GM19468 (cell line): ENCODE measurements around the gene ISLR.

Source experiments
- ATAC-seq: cut with Tn5 transposase; IDR thresholded peaks from one replicate; pipeline ENCODE4 v1.9.1; 2021; ENCODE audit warnings: mild to moderate bottlenecking, moderate library complexity, moderate number of reproducible peaks; ENCODE audit not compliant: unreplicated experiment; ENCODE audit errors: extremely low read depth

The ISLR gene, protein sequence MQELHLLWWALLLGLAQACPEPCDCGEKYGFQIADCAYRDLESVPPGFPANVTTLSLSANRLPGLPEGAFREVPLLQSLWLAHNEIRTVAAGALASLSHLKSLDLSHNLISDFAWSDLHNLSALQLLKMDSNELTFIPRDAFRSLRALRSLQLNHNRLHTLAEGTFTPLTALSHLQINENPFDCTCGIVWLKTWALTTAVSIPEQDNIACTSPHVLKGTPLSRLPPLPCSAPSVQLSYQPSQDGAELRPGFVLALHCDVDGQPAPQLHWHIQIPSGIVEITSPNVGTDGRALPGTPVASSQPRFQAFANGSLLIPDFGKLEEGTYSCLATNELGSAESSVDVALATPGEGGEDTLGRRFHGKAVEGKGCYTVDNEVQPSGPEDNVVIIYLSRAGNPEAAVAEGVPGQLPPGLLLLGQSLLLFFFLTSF

DNA sequence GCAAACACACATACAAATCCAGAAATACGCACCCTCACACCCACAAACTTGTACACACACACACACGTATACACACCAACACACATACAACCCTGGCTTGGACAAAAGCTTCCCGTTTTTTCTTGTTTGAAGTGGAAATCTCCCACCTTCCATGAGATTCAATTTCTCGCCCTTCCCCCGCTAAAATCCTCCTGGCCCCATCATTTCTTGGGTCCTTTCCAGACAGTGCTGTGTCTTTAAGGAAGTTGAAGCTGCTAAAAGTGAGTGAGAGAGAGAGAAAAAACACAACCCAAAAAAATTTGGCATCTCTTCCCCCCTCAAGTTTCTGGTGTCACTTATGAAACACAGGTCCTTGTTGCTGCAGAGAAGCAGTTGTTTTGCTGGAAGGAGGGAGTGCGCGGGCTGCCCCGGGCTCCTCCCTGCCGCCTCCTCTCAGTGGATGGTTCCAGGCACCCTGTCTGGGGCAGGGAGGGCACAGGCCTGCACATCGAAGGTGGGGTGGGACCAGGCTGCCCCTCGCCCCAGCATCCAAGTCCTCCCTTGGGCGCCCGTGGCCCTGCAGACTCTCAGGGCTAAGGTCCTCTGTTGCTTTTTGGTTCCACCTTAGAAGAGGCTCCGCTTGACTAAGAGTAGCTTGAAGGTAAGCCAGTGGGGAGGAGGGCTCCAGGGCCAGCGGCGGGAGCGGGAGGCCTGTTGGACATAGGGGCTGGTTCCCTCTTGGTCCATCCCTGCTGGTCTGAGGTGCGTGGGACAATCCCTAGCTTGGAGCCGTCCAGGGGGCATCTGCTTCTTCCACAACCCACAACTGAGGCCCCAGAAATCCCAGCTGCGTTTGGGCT lies at the start of gene ISLR:
TSS of gene ISLR (plus strand) at position 331 of the 839 bp plus-strand sequence. CDS start 1,149 bp downstream, outside the sequence.
- no peak for ATAC-seq

DNA sequence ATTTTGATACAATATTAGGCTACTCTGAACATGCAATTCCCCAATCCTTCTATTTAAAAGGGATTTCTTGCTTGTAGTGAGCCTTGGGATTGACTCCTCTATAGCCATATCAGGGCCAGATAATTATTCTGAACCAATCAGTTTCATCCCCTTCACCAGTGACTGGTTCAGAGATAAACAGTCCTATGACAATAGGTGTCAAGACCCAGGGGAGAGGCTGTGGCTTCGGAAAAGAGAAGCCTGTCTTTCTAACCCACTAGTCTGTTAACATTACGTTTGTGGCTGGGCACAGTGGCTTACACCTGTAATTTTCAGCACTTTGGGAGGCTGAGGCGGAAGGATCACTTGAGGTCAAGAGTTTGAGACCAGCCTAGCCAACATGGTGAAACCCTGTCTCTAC lies 49.3 kb upstream of the ISLR start:
- no peak for ATAC-seq

DNA sequence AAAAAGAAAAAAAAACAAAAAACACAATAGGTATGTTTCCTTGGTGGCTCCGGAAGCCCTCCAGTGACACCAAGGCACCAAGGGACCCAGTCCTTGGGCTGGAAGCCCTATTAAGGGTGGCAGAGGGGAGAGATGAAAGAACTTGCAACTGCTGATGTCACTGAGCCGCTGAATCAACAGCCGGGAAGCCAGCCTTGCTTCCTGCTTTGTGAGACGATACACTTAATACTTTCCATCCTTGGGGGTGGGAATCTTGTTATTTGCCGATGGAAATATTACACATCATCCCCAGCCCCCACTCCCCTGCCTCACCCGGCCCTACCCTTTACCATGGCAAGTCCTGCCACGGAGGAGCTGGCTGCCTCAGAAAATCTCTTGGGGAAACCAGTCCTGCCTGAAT lies 48.8 kb upstream of the ISLR start:
- no peak for ATAC-seq

DNA sequence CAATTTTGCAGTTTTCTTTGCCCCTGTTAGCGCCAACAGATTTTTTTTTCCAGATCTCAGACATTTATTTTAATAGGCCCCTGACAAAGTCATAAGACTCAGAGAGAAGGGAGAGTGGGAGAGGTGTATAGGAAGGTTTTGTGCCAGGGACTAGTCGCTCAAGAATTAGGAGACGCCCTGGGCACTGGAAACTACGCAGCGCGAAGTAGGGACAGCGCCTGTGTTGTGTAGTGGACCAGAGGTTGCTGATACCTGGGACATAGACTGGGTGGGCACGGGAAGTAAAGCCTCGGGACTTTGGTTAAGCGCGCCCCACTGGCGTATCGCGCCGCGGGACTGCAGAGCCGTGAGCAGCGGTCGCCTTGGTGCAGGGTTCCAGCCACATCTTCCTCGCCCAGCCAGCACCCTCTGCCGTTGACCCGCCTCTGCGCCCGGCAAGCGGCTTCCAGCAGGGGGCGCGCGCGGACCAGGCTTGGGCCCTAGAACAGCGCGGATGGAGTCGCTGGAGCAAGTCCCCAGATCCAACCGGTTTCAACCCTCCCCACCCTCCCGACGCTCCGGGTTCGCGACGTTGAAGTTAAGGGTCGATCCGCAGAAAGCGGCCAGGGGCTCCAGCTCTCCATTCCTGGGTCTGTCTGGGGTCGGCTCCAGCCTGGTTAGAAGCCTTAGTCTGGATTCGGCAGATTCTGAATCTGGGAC lies 46.1 kb upstream of the ISLR start:
- ATAC-seq = no peak

DNA sequence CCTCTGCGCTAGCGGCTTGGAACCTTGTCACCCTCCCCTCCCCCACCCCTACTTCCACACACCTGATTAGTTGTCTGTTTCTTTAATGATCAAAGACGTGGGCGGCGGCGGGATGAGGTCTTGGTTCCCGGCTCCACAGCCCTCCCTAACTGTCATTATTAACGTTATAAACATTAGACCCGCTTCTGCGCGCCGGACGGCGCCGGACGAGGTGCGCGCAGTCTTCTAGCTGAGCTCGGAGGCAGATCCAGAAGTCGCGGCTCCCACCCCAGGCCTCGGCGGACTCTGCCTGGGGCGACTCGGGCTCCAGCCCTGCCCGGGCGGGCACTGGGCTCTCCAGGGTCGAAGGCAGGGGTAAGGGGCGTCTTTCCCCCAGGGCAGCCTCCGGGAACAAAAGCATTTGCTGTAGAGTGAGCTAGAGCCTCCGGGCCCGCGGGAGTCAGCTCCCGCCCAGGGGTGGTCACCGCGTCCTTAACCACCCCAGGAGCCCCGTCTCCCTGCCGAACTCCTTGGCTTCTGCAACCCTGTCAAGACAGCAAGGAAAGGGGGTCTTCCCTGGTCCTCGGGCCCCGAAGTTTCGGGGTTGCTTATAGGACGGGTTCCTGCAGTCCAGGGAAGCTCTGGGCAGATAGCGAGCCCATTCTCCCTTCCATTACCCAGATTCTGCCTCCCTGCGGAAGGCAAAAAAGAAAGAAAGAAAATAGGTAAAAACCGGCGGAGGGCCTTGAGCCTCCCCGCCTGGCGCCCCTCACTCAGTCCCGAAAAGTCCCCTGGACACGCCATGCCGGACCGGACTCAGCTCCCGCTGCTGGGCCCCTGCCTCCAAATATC lies 45.3 kb upstream of the ISLR start:
- ATAC-seq = no peak

DNA sequence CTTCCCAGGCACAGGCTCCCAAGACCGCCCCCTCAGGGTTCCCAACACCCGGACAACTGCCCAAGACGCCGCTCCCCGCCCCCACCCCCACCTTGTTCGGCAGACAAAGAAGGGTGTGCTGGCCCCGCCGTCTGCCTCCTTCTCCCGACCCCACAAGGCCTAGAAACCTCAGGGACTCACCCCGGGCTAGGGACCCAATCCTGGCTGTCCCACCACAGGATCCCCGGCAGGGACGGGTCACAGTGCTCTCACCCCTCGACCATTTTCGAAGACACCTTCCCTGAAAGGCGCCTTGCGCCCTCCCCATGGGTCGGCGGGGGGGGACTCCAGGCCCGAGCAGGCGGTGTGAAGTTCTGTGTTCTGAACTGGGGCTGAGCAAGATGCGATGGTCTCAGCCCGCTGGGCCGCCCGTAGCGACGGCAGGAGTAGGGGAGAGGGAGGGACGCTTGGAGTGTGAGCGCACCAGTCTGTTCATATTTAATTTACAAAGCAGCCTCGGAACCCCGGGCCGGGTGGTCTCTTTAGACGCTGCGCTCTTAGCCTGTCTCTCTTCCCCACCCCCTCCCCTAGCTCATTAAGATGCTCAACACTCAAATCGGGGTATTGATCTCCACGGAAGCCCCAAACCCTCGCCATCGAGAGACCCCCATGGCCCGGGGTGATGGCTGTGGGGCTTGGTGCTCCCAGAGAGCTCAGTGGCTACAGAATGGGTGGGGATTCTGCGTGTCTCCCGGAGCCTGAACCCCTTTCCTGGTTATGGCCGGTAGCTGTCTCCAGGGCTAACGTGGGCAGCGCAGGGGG lies 44.5 kb upstream of the ISLR start:
- no peak for ATAC-seq

DNA sequence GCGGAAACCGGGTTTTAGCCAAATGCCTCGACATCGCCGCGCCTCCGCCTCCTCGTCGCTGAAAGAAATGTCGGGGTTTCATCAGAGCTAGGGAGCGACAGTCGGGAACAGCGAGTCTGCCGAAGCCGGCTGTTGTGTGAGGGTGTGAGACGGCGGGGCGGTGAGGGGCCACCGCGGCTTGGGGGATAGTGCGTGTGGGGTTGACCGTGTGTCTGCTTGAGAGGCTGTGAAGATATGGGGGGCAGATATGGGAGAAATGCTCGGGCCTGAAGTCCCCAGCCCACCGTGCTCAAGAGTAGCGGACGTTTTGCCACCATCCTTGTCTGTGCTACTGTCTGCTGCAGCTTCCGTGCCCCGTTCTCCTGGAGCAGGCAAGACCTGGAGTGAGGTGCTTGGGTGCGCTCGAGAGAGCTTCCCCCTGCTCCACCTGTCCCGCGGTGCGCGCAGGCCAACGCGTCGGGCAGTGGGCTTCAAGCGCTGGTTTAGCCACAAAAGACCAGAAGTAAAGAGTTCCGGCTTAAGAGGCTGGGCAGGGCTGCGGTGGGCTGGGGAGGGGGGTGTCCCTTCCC lies 43.8 kb upstream of the ISLR start:
- ATAC-seq = no peak

DNA sequence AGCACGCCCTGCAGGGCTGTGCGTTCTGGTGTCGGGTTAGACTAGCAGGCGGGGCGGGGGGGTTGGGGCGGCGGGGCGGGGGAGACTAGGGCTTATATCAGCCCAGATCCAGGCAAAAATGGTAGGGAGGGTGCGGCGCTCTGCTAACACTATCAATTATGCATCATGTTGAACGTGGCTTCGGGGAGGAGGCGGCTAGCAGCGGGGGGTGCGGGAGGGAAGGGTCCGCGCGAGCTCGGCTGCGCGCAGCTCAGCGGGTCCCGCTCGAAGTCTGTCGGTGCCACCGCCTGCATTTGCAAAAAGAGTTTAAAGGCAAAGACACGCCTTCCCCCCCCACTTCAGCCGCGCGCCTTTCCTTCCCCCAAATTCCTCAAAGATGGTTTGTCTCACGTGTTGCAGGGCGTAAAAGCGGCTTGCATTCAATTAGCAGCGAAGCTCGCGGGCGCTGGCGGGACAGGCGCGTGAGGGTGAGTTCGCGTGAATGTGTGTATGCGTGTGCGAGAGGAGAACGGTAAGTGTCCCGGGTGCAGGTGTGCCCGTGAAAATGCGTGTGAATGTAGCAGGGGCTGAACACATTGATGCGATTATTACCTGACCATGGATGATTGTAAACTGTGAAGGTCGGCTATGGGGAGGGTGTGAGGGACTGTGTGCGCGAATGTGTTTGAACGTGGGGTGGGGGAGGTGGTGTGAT lies 43.2 kb upstream of the ISLR start, which contains the start of gene ISLR2:
TSS of gene ISLR2 (plus strand) at position 432 of the 694 bp plus-strand sequence. CDS start 2,169 bp downstream, outside the sequence.
- no peak for ATAC-seq

DNA sequence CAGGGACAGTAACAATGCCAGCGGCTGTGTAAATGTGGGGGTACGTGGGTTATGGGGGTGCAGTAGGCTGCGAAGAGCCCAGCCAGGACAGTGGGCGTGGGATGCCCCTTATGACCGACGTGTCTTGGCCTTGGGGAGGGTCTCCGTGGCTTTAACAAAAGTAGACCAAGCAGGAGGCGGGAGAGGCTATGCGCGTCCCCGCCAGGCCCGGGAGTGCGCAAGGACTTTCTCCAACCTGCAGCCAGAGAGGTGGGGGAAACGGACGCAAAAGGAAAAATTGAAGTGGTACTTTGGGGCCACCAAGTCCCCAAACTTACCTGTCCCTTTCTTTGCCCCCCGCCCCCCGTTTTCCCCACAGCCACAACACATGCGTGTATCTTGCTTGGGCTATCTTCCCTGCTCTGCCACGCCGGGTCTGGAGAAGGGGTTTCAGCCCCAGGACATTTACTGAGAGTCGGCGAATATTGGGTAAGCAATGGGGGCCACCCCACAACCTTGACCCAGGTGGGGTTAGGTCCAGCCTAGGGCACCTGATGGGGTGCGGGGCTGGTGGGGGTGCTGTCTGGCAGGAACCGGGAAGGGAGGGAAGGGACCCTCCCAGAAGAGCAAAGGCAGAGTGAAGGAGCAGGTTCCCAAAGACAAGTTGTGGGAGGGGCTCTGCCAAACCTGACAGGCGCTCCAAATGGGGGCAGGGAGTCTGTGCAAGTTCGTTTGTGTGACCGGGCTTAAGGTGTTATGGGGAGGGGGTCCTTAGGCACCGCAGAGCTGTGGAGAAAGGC lies 42.5 kb upstream of the ISLR start:
- ATAC-seq = no peak

DNA sequence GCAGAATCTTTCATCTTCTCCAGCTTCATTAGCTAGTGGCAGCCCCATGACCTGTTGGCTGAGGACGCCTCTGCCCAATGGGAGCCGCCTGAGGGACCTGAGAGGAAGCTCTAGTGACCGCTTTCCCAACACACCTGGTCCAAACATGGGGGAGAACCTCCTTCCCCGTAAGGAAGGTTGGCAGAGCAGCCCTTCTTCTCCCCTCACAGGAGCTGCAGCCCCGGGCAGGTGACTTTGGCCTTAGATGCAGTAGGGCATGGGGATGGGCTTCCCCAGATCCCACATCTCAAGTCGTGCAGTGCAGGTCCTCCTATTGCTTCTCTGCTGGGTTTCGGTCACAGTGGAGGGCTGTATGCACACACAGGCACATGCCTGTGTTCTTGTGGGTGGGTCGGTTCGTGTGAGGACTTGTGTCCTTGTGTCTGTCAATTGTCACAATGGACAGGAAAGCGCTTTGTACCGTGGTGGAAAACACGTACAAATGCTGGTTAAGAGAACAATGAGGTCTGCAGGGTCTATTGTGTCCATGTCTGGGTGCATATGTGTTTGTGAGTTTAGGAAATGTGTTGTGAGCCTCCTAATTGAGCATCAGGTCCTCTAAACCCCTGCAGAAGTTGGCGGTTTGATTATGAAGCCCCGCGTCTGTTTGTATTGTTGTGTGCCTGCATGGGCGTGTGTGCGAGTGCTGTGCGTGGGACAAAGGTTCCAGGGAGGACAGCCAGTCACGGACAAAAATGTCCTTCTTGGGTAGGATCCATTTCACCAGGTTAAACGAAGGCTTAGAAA lies 41.7 kb upstream of the ISLR start:
- ATAC-seq = no peak

DNA sequence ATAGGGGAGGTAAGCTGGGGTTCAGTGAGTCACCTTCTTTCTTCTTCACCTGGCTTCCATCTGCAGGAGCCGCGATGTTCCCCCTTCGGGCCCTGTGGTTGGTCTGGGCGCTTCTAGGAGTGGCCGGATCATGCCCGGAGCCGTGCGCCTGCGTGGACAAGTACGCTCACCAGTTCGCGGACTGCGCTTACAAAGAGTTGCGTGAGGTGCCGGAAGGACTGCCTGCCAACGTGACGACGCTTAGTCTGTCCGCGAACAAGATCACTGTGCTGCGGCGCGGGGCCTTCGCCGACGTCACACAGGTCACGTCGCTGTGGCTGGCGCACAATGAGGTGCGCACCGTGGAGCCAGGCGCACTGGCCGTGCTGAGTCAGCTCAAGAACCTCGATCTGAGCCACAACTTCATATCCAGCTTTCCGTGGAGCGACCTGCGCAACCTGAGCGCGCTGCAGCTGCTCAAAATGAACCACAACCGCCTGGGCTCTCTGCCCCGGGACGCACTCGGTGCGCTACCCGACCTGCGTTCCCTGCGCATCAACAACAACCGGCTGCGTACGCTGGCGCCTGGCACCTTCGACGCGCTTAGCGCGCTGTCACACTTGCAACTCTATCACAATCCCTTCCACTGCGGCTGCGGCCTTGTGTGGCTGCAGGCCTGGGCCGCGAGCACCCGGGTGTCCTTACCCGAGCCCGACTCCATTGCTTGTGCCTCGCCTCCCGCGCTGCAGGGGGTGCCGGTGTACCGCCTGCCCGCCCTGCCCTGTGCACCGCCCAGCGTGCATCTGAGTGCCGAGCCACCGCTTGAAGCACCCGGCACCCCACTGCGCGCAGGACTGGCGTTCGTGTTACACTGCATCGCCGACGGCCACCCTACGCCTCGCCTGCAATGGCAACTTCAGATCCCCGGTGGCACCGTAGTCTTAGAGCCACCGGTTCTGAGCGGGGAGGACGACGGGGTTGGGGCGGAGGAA lies 40.5 kb upstream of the ISLR start:
- ATAC-seq = no peak

DNA sequence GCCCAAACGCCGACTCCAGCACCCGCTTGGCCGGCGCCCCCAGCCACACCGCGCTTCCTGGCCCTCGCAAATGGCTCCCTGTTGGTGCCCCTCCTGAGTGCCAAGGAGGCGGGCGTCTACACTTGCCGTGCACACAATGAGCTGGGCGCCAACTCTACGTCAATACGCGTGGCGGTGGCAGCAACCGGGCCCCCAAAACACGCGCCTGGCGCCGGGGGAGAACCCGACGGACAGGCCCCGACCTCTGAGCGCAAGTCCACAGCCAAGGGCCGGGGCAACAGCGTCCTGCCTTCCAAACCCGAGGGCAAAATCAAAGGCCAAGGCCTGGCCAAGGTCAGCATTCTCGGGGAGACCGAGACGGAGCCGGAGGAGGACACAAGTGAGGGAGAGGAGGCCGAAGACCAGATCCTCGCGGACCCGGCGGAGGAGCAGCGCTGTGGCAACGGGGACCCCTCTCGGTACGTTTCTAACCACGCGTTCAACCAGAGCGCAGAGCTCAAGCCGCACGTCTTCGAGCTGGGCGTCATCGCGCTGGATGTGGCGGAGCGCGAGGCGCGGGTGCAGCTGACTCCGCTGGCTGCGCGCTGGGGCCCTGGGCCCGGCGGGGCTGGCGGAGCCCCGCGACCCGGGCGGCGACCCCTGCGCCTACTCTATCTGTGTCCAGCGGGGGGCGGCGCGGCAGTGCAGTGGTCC lies 39.7 kb upstream of the ISLR start:
- no peak for ATAC-seq

DNA sequence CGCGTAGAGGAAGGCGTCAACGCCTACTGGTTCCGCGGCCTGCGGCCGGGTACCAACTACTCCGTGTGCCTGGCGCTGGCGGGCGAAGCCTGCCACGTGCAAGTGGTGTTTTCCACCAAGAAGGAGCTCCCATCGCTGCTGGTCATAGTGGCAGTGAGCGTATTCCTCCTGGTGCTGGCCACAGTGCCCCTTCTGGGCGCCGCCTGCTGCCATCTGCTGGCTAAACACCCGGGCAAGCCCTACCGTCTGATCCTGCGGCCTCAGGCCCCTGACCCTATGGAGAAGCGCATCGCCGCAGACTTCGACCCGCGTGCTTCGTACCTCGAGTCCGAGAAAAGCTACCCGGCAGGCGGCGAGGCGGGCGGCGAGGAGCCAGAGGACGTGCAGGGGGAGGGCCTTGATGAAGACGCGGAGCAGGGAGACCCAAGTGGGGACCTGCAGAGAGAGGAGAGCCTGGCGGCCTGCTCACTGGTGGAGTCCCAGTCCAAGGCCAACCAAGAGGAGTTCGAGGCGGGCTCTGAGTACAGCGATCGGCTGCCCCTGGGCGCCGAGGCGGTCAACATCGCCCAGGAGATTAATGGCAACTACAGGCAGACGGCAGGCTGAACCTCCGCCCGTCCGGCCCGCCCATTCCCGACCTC lies 39.0 kb upstream of the ISLR start:
- ATAC-seq = no peak

DNA sequence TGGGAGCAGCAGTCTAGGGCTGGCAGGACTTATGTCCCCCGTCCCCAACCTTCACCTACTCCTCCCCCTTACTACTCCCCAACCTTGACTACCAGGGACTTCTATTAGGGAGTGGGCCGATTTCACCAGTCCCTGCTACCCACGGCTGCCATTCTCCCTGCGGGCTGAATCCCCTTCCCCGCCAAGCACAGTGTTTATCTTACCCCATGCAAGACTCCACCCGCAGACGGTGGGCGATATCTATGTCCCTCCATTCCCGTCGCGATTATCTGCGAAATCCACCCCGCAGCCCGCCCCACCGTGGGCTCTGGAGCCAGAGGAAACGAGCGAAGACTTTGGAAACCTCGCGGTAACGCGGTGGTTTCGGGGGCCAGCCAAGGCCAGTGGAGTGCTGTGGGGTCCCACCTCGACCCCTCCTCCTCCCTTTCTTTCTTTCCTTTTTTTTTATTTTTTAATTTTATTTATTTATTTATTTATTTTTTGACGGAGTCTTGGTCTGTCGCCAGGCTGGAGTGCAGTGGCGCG lies 38.4 kb upstream of the ISLR start:
- ATAC-seq = no peak
